ENCODE measurements around the gene KTN1. TPM values are rescaled to one million over a fixed set of nuclear protein-coding genes. Genes with fewer than 3 reads are reported as not detected.

KTN1 gene
- total RNA-seq, 1 experiment from 2014 or later, result 180 TPM

GRCh38 chr14:55539975-55540374 lies 40.0 kb upstream of the KTN1 start:
- Mint-ChIP-seq H3K4me1 (ENCODE audit: insufficient read depth, unreplicated experiment) (peaks cover 17% of the 10 kb centered on the region), H3K36me3 (ENCODE audit: insufficient read depth, unreplicated experiment) (no peaks in the 10 kb centered on the region), H3K4me3 (ENCODE audit: unreplicated experiment) (no peak overlapping the region), H3K9me3 (ENCODE audit: unreplicated experiment) (peaks cover 8% of the 10 kb centered on the region), H3K27ac (ENCODE audit: low read depth, unreplicated experiment) (no peak overlapping the region), H3K27me3 (ENCODE audit: insufficient read depth, unreplicated experiment) (no peaks in the 10 kb centered on the region)
- DNase-seq (ENCODE audit: unreplicated experiment), result no peak
- CTCF ChIA-PET, result no interaction called here
- POLR2A ChIA-PET, result no interaction called here
- intact Hi-C loops (cut with micrococcal nuclease), result no loop called here
- no peak for TF ChIP-seq CTCF (IDR thresholded peaks at IDR 0.05; ENCODE audit: unreplicated experiment)
- BruUV-seq (replicated peaks), result no TSS peak

GRCh38 chr14:55540847-55541773 lies 38.9 kb upstream of the KTN1 start:
- no TSS peak for BruUV-seq (replicated peaks)
- Mint-ChIP-seq H3K4me3 (ENCODE audit: unreplicated experiment) (no peak overlapping the region), H3K4me1 (ENCODE audit: insufficient read depth, unreplicated experiment) (peaks cover 13% of the 10 kb centered on the region), H3K36me3 (ENCODE audit: insufficient read depth, unreplicated experiment) (no peaks in the 10 kb centered on the region), H3K27ac (ENCODE audit: low read depth, unreplicated experiment) (no peak overlapping the region), H3K9me3 (ENCODE audit: unreplicated experiment) (peaks cover 8% of the 10 kb centered on the region), H3K27me3 (ENCODE audit: insufficient read depth, unreplicated experiment) (no peaks in the 10 kb centered on the region)
- ChIA-PET POLR2A (interaction anchor here (0.6 to 0.9 kb wide), 2 partner anchors 12 to 15 kb away, joined by 3 to 4 read pairs; no protein-coding TSS in a partner anchor), CTCF (interaction anchor here (0.6 to 1.0 kb wide), 5 partner anchors 19 to 95 kb away, joined by 3 to 4 read pairs (median 3); no protein-coding TSS in a partner anchor)
- intact Hi-C loops (cut with micrococcal nuclease), result no loop called here
- TF ChIP-seq CTCF (IDR thresholded peaks at IDR 0.05; ENCODE audit: unreplicated experiment), result no peak
- no peak for DNase-seq (ENCODE audit: unreplicated experiment)

GRCh38 chr14:55545779-55546178 lies 34.2 kb upstream of the KTN1 start:
- POLR2A ChIA-PET, result interaction anchor here (0.7 to 0.9 kb wide), 2 partner anchors 11 to 56 kb away, joined by 3 to 4 read pairs; no protein-coding TSS in a partner anchor
- H3K36me3 Mint-ChIP-seq (ENCODE audit: insufficient read depth, unreplicated experiment), result no peaks in the 10 kb centered on the region
- H3K4me3 Mint-ChIP-seq (ENCODE audit: unreplicated experiment), result no peak overlapping the region
- no peak for TF ChIP-seq CTCF (IDR thresholded peaks at IDR 0.05; ENCODE audit: unreplicated experiment)
- no peaks in the 10 kb centered on the region for H3K27me3 Mint-ChIP-seq (ENCODE audit: insufficient read depth, unreplicated experiment)
- CTCF ChIA-PET, result no interaction called here
- no TSS peak for BruUV-seq (replicated peaks)
- peaks cover 11% of the 10 kb centered on the region for H3K4me1 Mint-ChIP-seq (ENCODE audit: insufficient read depth, unreplicated experiment)
- intact Hi-C loops (cut with micrococcal nuclease), result no loop called here
- H3K9me3 Mint-ChIP-seq (ENCODE audit: unreplicated experiment), result no peaks in the 10 kb centered on the region
- H3K27ac Mint-ChIP-seq (ENCODE audit: low read depth, unreplicated experiment), result no peak overlapping the region
- no peak for DNase-seq (ENCODE audit: unreplicated experiment)

- POLR2A ChIA-PET, result interaction anchor here (0.7 to 0.9 kb wide), 2 partner anchors 11 to 56 kb away, joined by 3 to 4 read pairs; no protein-coding TSS in a partner anchor
- CTCF ChIA-PET, result interaction anchor here (0.6 to 0.7 kb wide), 3 partner anchors 36 to 214 kb away, joined by 3 read pairs; no protein-coding TSS in a partner anchor
- no TSS peak for BruUV-seq (replicated peaks)
These were observed 33.7 kb upstream of the KTN1 start for GRCh38 chr14:55546212-55546874.

More at GRCh38 chr14:55546212-55546874, 33.7 kb upstream of the KTN1 start:
- H3K27me3 Mint-ChIP-seq (ENCODE audit: insufficient read depth, unreplicated experiment), result no peaks in the 10 kb centered on the region
- TF ChIP-seq CTCF (IDR thresholded peaks at IDR 0.05; ENCODE audit: unreplicated experiment), result no peak
- no peak overlapping the region for H3K27ac Mint-ChIP-seq (ENCODE audit: low read depth, unreplicated experiment)
- H3K4me1 Mint-ChIP-seq (ENCODE audit: insufficient read depth, unreplicated experiment), result peaks cover 5% of the 10 kb centered on the region
- intact Hi-C loops (cut with micrococcal nuclease), result no loop called here
- H3K4me3 Mint-ChIP-seq (ENCODE audit: unreplicated experiment), result no peak overlapping the region
- no peaks in the 10 kb centered on the region for H3K9me3 Mint-ChIP-seq (ENCODE audit: unreplicated experiment)
- H3K36me3 Mint-ChIP-seq (ENCODE audit: insufficient read depth, unreplicated experiment), result no peaks in the 10 kb centered on the region
- no peak for DNase-seq (ENCODE audit: unreplicated experiment)

Data from MCF 10A (cell line).